Measurements from ENCODE around the gene ARHGAP12. TPM values are rescaled to one million over a fixed set of nuclear protein-coding genes. Genes with fewer than 3 reads are reported as not detected.

Gene ARHGAP12
- total RNA-seq, 1 donor from 2014 or later = 82.2 TPM

Other genes starting within 250 kb of the ARHGAP12 start
- gene KIF5B, start 127.6 kb upstream of the ARHGAP12 start, total RNA-seq = 416 and 456 TPM in 2 replicates

All from myocyte (in vitro differentiated cells).